HepG2 (cell line): ENCODE data around the gene BLOC1S1. TPM values are rescaled to one million over a fixed set of nuclear protein-coding genes. Genes with fewer than 3 reads are reported as not detected.

ENCODE experiments used
- ATAC-seq: fragments of 200-7000 bp; cut with Tn5 transposase; 3 replicates; pipeline ENCODE4 v1.9.1; 2020; ENCODE audit warnings: mild to moderate bottlenecking, moderate library complexity
- BruUV-seq: library from RNA; stranded (reverse); fragments of 400-500 nt; replicated peaks from 2 replicates; lab custom pipeline; 2021; lab: Mats Ljungman, UMichigan
- CTCF ChIA-PET: fragments of 300-600 bp; formaldehyde crosslinking; extraction: SDS; loops from one replicate; lab custom pipeline; 2021; ENCODE audit warnings: low total read pairs, inconsistent platforms, low intra/inter-chr PET ratio; lab: Yijun Ruan, JAX
- POLR2A ChIA-PET: fragments of 350-600 bp; sonication (Branson Sonifier 250); formaldehyde crosslinking; loops from one replicate; lab custom pipeline; 2020; ENCODE audit warnings: antibody characterized with exemption, inconsistent platforms; lab: Yijun Ruan, JAX
- DNase-seq: peaks from one replicate; pipeline ENCODE4 v3.0.0-alpha.2; 2015; ENCODE audit warnings: low spot score
- FAIRE-seq: peaks from 3 replicates; lab custom pipeline; 2011; peaks lifted over from hg19 to GRCh38; lab: Jason Lieb, UNC
- H2AFZ ChIP-seq: one replicate; pipeline ENCODE4 v1.6.1; 2011; ENCODE audit warnings: low read length, inconsistent platforms
- H3K27ac ChIP-seq: fragments of 300-600 bp; 3 replicates; pipeline ENCODE4 v1.8.0; 2011; ENCODE audit warnings: mixed run types, mild to moderate bottlenecking, mixed read lengths, low read length, inconsistent platforms; ENCODE audit not compliant: insufficient read depth; ENCODE audit errors: extremely low read length
- H3K27me3 ChIP-seq, 2 experiments: fragments of 200-600 bp in 1 of 2; 2 replicates in 1 of 2; 3 replicates in 1 of 2; pipeline versions ENCODE4 v1.6.0 to v1.8.0; 2011; ENCODE audit warnings: low read length in 2 of 2, mild to moderate bottlenecking in 2 of 2, moderate library complexity in 2 of 2, inconsistent platforms in 1 of 2; ENCODE audit not compliant: insufficient read depth in 2 of 2, control insufficient read depth in 1 of 2
- H3K36me3 ChIP-seq, 2 experiments: fragments of 200-600 bp in 1 of 2; replicated peaks in 1 of 2; 2 replicates in 1 of 2; 3 replicates in 1 of 2; pipeline versions ENCODE4 v1.5.1 to v1.8.0; 2011; ENCODE audit warnings: low read length in 2 of 2, inconsistent platforms in 1 of 2; ENCODE audit not compliant: insufficient read depth in 2 of 2, control insufficient read depth in 1 of 2
- H3K4me1 ChIP-seq: 2 replicates; pipeline ENCODE4 v1.5.1; 2012; ENCODE audit warnings: low read length, inconsistent platforms; ENCODE audit not compliant: insufficient read depth
- H3K4me2 ChIP-seq: 2 replicates; pipeline ENCODE4 v1.6.0; 2011; ENCODE audit warnings: low read depth, low read length, inconsistent platforms
- H3K4me3 ChIP-seq, 3 experiments: fragments of 200-600 bp in 1 of 3; sonication (generic), shearing (Covaris generic) in 1 of 3; replicated peaks in 1 of 3; 2 replicates each; pipeline ENCODE4 v1.5.1; 2011 to 2016; ENCODE audit warnings: low read length in 3 of 3, inconsistent platforms in 2 of 3, low read depth in 2 of 3, mild to moderate bottlenecking in 2 of 3, control low read depth in 1 of 3, mixed read lengths in 1 of 3; ENCODE audit not compliant: insufficient read depth in 1 of 3
- H3K79me2 ChIP-seq: one replicate; pipeline ENCODE4 v1.6.1; 2011; ENCODE audit warnings: low read length, inconsistent platforms; ENCODE audit not compliant: insufficient read depth
- H3K9ac ChIP-seq: 2 replicates; pipeline ENCODE4 v1.6.0; 2011; ENCODE audit warnings: mild to moderate bottlenecking, low read depth, low read length, inconsistent platforms; ENCODE audit not compliant: insufficient read depth
- H3K9me3 ChIP-seq: 2 replicates; pipeline ENCODE4 v1.5.1; 2012; ENCODE audit warnings: mild to moderate bottlenecking, low read length
- H4K20me1 ChIP-seq: 2 replicates; pipeline ENCODE4 v1.6.0; 2011; ENCODE audit warnings: inconsistent platforms, mild to moderate bottlenecking, low read length, moderate library complexity; ENCODE audit not compliant: insufficient read depth
- ARHGAP35 ChIP-seq: sonication (generic); formaldehyde crosslinking; IDR thresholded peaks from 2 replicates; pipeline ENCODE4 v1.9.0; 2022; ENCODE audit warnings: mild to moderate bottlenecking, inconsistent platforms, moderate library complexity, missing genetic modification reagents, borderline replicate concordance
- NFKBIZ ChIP-seq: IDR thresholded peaks from 2 replicates; pipeline ENCODE4 v1.6.1; 2018; ENCODE audit warnings: missing genetic modification reagents, missing compliant biosample characterization
- NR2F2 ChIP-seq: IDR thresholded peaks from 2 replicates; pipeline ENCODE4 v1.6.1; 2012; ENCODE audit warnings: low read depth, inconsistent platforms, borderline replicate concordance
- ZNF512 ChIP-seq: sonication (generic); formaldehyde crosslinking; IDR thresholded peaks from 2 replicates; pipeline ENCODE4 v1.4.0; 2020; ENCODE audit warnings: mild to moderate bottlenecking, missing genetic modification reagents
- ZNF547 ChIP-seq: sonication (generic); formaldehyde crosslinking; IDR thresholded peaks from 2 replicates; pipeline ENCODE4 v1.5.1; 2020; ENCODE audit warnings: mild to moderate bottlenecking, missing genetic modification reagents
- WGBS: methylation state at CpG from one replicate; pipeline ENCODE4 v1.1.6; 2017; ENCODE audit warnings: low lambda C conversion rate; 5-methylcytosine and 5-hydroxymethylcytosine counted together
- in situ Hi-C: cut with HindIII; loops from 2 replicates; pipeline ENCODE4 v1.10.0; 2017; ENCODE audit warnings: low pct_unique_long_range_greater_than_20kb; ENCODE audit not compliant: extremely low pct_ligation_motif_present
- intact Hi-C: fragments of 100-400 bp; cut with micrococcal nuclease; formaldehyde crosslinking; loops from one replicate; pipeline ENCODE4 v1.10.0; 2022; ENCODE audit not compliant: unreplicated experiment
- polyA plus RNA-seq, 8 experiments: library from polyadenylated mRNA; depleted of rRNA in 3 of 8; stranded (reverse) in 7 of 8; unstranded in 1 of 8; fragments of >200 nt; fragmentation: Illumina TruSeq in 4 of 8; extraction: Trizol in 4 of 8; gene quantifications; 2 replicates each; pipeline versions ENCODE4 v1.2.1 to v1.2.3, GENCODE V29; 2011 to 2016; ENCODE audit warnings: low read depth in 4 of 8, missing spikeins in 1 of 8, mixed read lengths in 1 of 8; ENCODE audit not compliant: insufficient read depth in 1 of 8
- total RNA-seq, 5 experiments: library from RNA; depleted of rRNA; stranded (reverse); fragments of >200 nt; fragmentation: Illumina TruSeq; extraction: Trizol; gene quantifications; 2 replicates each; pipeline ENCODE4 v1.2.3, GENCODE V29; 2016; ENCODE audit warnings: low read depth in 1 of 5
- TF ChIP-seq, protein P1 (sequence below): sonication (generic); formaldehyde crosslinking; IDR thresholded peaks from 2 replicates; pipeline ENCODE4 v1.5.0; 2020; ENCODE audit warnings: mild to moderate bottlenecking, missing genetic modification reagents, borderline replicate concordance
- TF ChIP-seq, protein P2 (sequence below): sonication (generic); formaldehyde crosslinking; IDR thresholded peaks from 2 replicates; pipeline ENCODE4 v1.5.1; 2020; ENCODE audit warnings: missing genetic modification reagents, mild to moderate bottlenecking, borderline replicate concordance

BLOC1S1 gene
- total and polyA plus RNA-seq, 2 of the 13 experiments (the other 11 are each of a cell fraction or from before 2014, with no cell fraction given): 55.1 to 95.3 TPM

DNA sequence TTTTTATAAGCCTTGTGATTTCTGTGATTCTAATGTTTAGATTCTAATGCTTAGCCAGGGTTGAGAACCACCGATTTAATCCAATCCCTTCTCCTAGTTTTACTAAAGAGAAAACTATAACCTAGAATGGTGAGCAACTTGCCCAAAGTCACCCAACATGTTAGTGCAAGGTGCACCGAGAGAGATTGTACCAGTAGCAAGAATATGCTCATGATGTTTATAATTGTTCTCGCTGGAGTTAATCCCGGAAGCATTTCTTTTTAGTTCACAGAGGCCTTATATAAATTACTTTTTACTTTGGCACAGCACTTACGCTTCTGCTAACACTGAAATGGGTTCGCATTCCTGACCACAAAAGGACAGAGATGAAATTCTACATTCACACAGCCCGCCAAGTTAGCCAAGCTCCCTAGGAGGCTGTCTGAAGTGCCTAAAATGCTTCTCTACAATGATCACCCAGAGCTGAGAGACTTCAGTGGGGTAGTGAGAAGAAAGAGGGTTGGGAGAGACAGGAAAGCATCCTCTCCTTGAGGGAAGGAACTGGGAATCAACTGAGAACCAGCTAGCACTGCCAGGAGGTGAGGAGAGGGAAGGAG lies 579 bp upstream of the BLOC1S1 start:
- in situ Hi-C loops (no loop called here), intact Hi-C loops (no loop called here)
- 92% methylated on average over 7 of the region's 7 CpGs for WGBS
- Histone ChIP-seq H3K4me1 (peaks cover 47% of the 10 kb centered on the region), H3K27ac (peak overlapping the region; percentile 81), H3K4me2 (peak overlapping the region; percentile 72), H3K9me3 (no peaks in the 10 kb centered on the region), H3K27me3 (peaks cover 0 to 13% of the 10 kb centered on the region in 2 experiments; a peak in 2 of 5 replicates), H3K36me3 (no peaks in the 10 kb centered on the region; a peak in 1 of 5 replicates), H3K4me3 (peak overlapping the region; percentile 77 to 96 (median 84)), H4K20me1 (no peaks in the 10 kb centered on the region; the same call in 1 of the 2 replicates), H2AFZ (peak overlapping the region; percentile 37), H3K9ac (peak overlapping the region; percentile 80), H3K79me2 (no peaks in the 10 kb centered on the region)
- ChIA-PET POLR2A (interaction anchor here (0.7 to 1.6 kb wide), 8 partner anchors 8 to 259 kb away, joined by 3 to 15 read pairs (median 4); partner anchors contain the start of genes CD63, ITGA7 and RAB5B), CTCF (no interaction called here)
- TSS peak; percentile 93 for BruUV-seq
- no peak for DNase-seq
- no peak for ATAC-seq
- no peak for TF ChIP-seq NR2F2
- no peak for TF ChIP-seq NFKBIZ (CRISPR knock-in tag)
- TF ChIP-seq ARHGAP35 (CRISPR knock-in tag): no peak
- TF ChIP-seq, protein P1, sequence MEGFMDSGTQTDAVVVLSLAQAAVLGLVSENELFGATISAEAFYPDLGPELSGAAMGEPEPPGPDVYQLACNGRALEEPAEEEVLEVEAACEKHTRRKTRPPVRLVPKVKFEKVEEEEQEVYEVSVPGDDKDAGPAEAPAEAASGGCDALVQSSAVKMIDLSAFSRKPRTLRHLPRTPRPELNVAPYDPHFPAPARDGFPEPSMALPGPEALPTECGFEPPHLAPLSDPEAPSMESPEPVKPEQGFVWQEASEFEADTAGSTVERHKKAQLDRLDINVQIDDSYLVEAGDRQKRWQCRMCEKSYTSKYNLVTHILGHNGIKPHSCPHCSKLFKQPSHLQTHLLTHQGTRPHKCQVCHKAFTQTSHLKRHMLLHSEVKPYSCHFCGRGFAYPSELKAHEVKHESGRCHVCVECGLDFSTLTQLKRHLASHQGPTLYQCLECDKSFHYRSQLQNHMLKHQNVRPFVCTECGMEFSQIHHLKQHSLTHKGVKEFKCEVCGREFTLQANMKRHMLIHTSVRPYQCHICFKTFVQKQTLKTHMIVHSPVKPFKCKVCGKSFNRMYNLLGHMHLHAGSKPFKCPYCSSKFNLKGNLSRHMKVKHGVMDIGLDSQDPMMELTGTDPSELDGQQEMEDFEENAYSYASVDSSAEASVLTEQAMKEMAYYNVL: no peak
- TF ChIP-seq, protein P2, sequence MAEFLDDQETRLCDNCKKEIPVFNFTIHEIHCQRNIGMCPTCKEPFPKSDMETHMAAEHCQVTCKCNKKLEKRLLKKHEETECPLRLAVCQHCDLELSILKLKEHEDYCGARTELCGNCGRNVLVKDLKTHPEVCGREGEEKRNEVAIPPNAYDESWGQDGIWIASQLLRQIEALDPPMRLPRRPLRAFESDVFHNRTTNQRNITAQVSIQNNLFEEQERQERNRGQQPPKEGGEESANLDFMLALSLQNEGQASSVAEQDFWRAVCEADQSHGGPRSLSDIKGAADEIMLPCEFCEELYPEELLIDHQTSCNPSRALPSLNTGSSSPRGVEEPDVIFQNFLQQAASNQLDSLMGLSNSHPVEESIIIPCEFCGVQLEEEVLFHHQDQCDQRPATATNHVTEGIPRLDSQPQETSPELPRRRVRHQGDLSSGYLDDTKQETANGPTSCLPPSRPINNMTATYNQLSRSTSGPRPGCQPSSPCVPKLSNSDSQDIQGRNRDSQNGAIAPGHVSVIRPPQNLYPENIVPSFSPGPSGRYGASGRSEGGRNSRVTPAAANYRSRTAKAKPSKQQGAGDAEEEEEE: no peak
- no peak for TF ChIP-seq ZNF512 (CRISPR knock-in tag)
- TF ChIP-seq ZNF547 (CRISPR knock-in tag): no peak
- no peak for FAIRE-seq
